H1 (cell line): ENCODE measurements around the gene SLC12A8.

Experiments used
- BRCA1 ChIP-seq: IDR thresholded peaks from 2 replicates; pipeline ENCODE4 v1.6.1; 2012; ENCODE audit warnings: low read depth, low read length, improper control_type of control experiment
- CBX8 ChIP-seq: fragments of 300-800, 300-1000 bp; sonication (generic); IDR thresholded peaks from 2 replicates; pipeline ENCODE4 v1.7.1; 2016; ENCODE audit warnings: low read depth, low read length, borderline replicate concordance
- CHD7 ChIP-seq: fragments of 300-600 bp; sonication (generic); IDR thresholded peaks from 2 replicates; pipeline ENCODE4 v1.7.1; 2012; ENCODE audit warnings: low read length, moderate library complexity, mild to moderate bottlenecking, inconsistent platforms; ENCODE audit not compliant: insufficient replicate concordance
- CTCF ChIP-seq, 3 experiments: IDR thresholded peaks; 1 replicate in 2 of 3; 2 replicates in 1 of 3; pipeline versions ENCODE4 v1.5.1 to v1.6.1; 2011; ENCODE audit warnings: low read length in 3 of 3, mild to moderate bottlenecking in 3 of 3, inconsistent platforms in 2 of 3, low read depth in 1 of 3, moderate library complexity in 1 of 3; ENCODE audit not compliant: insufficient read depth in 1 of 3; ENCODE audit errors: control extremely low read depth in 1 of 3
- EZH2 ChIP-seq: fragments of 200-600 bp; sonication (generic); IDR thresholded peaks from 2 replicates; pipeline ENCODE4 v1.7.1; 2012; ENCODE audit warnings: low read depth, mild to moderate bottlenecking, moderate library complexity, low read length, inconsistent platforms; ENCODE audit not compliant: severe bottlenecking
- GABPA ChIP-seq: IDR thresholded peaks from 2 replicates; pipeline ENCODE4 v1.6.1; 2011; ENCODE audit warnings: mild to moderate bottlenecking, low read length, moderate library complexity, borderline replicate concordance; ENCODE audit not compliant: insufficient read depth
- JUND ChIP-seq: IDR thresholded peaks from 2 replicates; pipeline ENCODE4 v1.6.1; 2011; ENCODE audit warnings: mild to moderate bottlenecking, improper control_type of control experiment, low read length
- KDM5A ChIP-seq: fragments of 200-600 bp; IDR thresholded peaks from 2 replicates; pipeline ENCODE4 v1.7.1; 2012; ENCODE audit warnings: mild to moderate bottlenecking, low read length, inconsistent platforms, mixed read lengths
- NRF1 ChIP-seq: IDR thresholded peaks from 2 replicates; pipeline ENCODE4 v1.6.1; 2011; ENCODE audit warnings: mild to moderate bottlenecking, low read depth, low read length, improper control_type of control experiment
- POLR2A ChIP-seq, 2 experiments: IDR thresholded peaks; 1 replicate in 1 of 2; 2 replicates in 1 of 2; pipeline ENCODE4 v1.6.1; 2011; ENCODE audit warnings: low read depth in 2 of 2, low read length in 2 of 2, mild to moderate bottlenecking in 2 of 2; ENCODE audit errors: control extremely low read depth in 1 of 2
- POLR2AphosphoS5 ChIP-seq: IDR thresholded peaks from 2 replicates; pipeline ENCODE4 v1.6.1; 2011; ENCODE audit warnings: low read depth, low read length
- TAF1 ChIP-seq: IDR thresholded peaks from 2 replicates; pipeline ENCODE4 v1.6.1; 2011; ENCODE audit warnings: mild to moderate bottlenecking, low read depth, low read length
- TF ChIP-seq, protein P1 (sequence below): IDR thresholded peaks from 2 replicates; pipeline ENCODE4 v1.6.1; 2011; ENCODE audit warnings: low read depth, mild to moderate bottlenecking, low read length; ENCODE audit not compliant: insufficient read depth

DNA sequence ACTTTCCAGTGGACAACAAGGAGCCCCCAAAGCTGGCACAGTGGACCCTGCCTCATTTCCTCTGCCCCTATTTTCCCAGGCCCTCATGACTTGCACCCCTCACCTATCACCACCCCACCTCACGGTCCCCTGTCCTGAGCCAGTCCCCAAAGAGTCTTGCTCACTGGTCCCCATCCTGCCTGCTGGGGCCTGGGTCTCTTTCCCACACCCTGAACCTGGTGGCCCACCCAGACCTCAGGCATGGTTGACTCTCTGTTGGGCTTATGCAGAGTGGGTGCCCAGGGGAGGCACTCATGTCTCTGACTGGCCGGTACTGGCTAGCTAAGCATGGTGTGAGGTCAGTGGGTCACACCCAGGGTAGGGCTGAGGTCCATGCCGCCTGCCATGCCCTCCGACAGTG, 73.2 kb downstream of the SLC12A8 start:
- TF ChIP-seq TAF1 (no peak), CBX8 (no peak), POLR2AphosphoS5 (no peak), KDM5A (no peak), JUND (no peak), CTCF (IDR thresholded peaks at IDR 0.05; ENCODE audit: control extremely low read depth in 1 of 3, insufficient read depth in 1 of 3, low read depth in 1 of 3, low read length in 3 of 3) (no peak), CHD7 (no peak), BRCA1 (no peak), EZH2 (no peak), POLR2A (IDR thresholded peaks at IDR 0.05; ENCODE audit: control extremely low read depth in 1 of 2, low read depth in 2 of 2, low read length in 2 of 2) (no peak), GABPA (no peak), NRF1 (no peak)
- TF ChIP-seq, protein P1, sequence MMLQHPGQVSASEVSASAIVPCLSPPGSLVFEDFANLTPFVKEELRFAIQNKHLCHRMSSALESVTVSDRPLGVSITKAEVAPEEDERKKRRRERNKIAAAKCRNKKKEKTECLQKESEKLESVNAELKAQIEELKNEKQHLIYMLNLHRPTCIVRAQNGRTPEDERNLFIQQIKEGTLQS = no peak
